Measurements from ENCODE around the gene MYCT1. TPM values are rescaled to one million over a fixed set of nuclear protein-coding genes. Genes with fewer than 3 reads are reported as not detected.
A peak's percentile ranks its signal among the peaks of the same experiment; 100 is the strongest.

Gene MYCT1
- total RNA-seq, result not detected
- not detected for polyA plus RNA-seq

GRCh38 chr6:152697634-152698033, at the start of gene MYCT1:
Gene MYCT1 (plus strand): TSS chr6:152697897. CDS start chr6:152697903, 6 bp downstream.
- Mint-ChIP-seq H3K4me1 (peaks cover 0 to 3% (median 0%) of the 10 kb centered on the region in 3 donors), H3K36me3 (no peaks in the 10 kb centered on the region), H3K9me3 (no peaks in the 10 kb centered on the region), H3K27ac (no peak within 1 kb of the TSS), H3K27me3 (peaks cover 19 to 46% of the 10 kb centered on the region in 2 donors), H3K4me3 (no peak within 1 kb of the TSS)
- no peaks in the 10 kb centered on the region for H3K36me3 ChIP-seq (ENCODE audit: insufficient read depth, low read length)
- ChIA-PET CTCF (no interaction called here), POLR2A (no interaction called here)
- no peaks in the 10 kb centered on the region for H3K9me3 ChIP-seq (ENCODE audit: low read length)
- DNase-seq, result no peak
- H3K4me3 ChIP-seq (ENCODE audit: low read length), result no peak within 1 kb of the TSS
- H3K27me3 ChIP-seq (ENCODE audit: insufficient read depth, low read length, poor library complexity, severe bottlenecking), result no peaks in the 10 kb centered on the region
- no peak within 1 kb of the TSS for H3K27ac ChIP-seq (ENCODE audit: low read depth, low read length)
- H3K4me1 ChIP-seq (ENCODE audit: insufficient read depth, low read length), result no peaks in the 10 kb centered on the region

- H3K4me1 Mint-ChIP-seq, result peaks cover 0 to under 1% (median 0%) of the 10 kb centered on the region in 3 donors
- H3K27me3 Mint-ChIP-seq, result peaks cover 10 to 17% of the 10 kb centered on the region in 2 donors
- Histone ChIP-seq H3K27me3 (ENCODE audit: insufficient read depth, low read length, poor library complexity, severe bottlenecking) (no peaks in the 10 kb centered on the region), H3K4me3 (ENCODE audit: low read length) (no peak overlapping the region), H3K27ac (ENCODE audit: low read depth, low read length) (no peak overlapping the region), H3K36me3 (ENCODE audit: insufficient read depth, low read length) (no peaks in the 10 kb centered on the region), H3K9me3 (ENCODE audit: low read length) (no peaks in the 10 kb centered on the region), H3K4me1 (ENCODE audit: insufficient read depth, low read length) (no peaks in the 10 kb centered on the region)
- ChIA-PET CTCF (interaction anchor here (1.2 to 1.7 kb wide), 3 partner anchors 9 to 96 kb away, joined by 3 to 4 read pairs (median 4); no protein-coding TSS in a partner anchor), POLR2A (no interaction called here)
- H3K36me3 Mint-ChIP-seq, result no peaks in the 10 kb centered on the region
- H3K9me3 Mint-ChIP-seq, result no peaks in the 10 kb centered on the region
- H3K27ac Mint-ChIP-seq, result no peak overlapping the region
- DNase-seq, result no peak
- no peak overlapping the region for H3K4me3 Mint-ChIP-seq
These were observed 49.6 kb upstream of the MYCT1 start for GRCh38 chr6:152648105-152648504.

GRCh38 chr6:152651986-152652385, 45.7 kb upstream of the MYCT1 start:
- Histone ChIP-seq H3K27me3 (ENCODE audit: insufficient read depth, low read length, poor library complexity, severe bottlenecking) (no peaks in the 10 kb centered on the region), H3K36me3 (ENCODE audit: insufficient read depth, low read length) (no peaks in the 10 kb centered on the region), H3K9me3 (ENCODE audit: low read length) (no peaks in the 10 kb centered on the region), H3K4me3 (ENCODE audit: low read length) (no peak overlapping the region), H3K27ac (ENCODE audit: low read depth, low read length) (no peak overlapping the region), H3K4me1 (ENCODE audit: insufficient read depth, low read length) (no peaks in the 10 kb centered on the region)
- no peak overlapping the region for H3K27ac Mint-ChIP-seq
- CTCF ChIA-PET, result no interaction called here
- DNase-seq, result no peak
- POLR2A ChIA-PET, result no interaction called here
- no peaks in the 10 kb centered on the region for H3K4me1 Mint-ChIP-seq
- H3K36me3 Mint-ChIP-seq, result no peaks in the 10 kb centered on the region
- no peaks in the 10 kb centered on the region for H3K9me3 Mint-ChIP-seq
- H3K4me3 Mint-ChIP-seq, result no peak overlapping the region
- H3K27me3 Mint-ChIP-seq, result peaks cover 7 to 17% of the 10 kb centered on the region in 2 donors

GRCh38 chr6:152661776-152662175, 35.9 kb upstream of the MYCT1 start:
- no peaks in the 10 kb centered on the region for H3K36me3 Mint-ChIP-seq
- Histone ChIP-seq H3K27me3 (ENCODE audit: insufficient read depth, low read length, poor library complexity, severe bottlenecking) (no peaks in the 10 kb centered on the region), H3K9me3 (ENCODE audit: low read length) (no peaks in the 10 kb centered on the region), H3K4me3 (ENCODE audit: low read length) (no peak overlapping the region), H3K27ac (ENCODE audit: low read depth, low read length) (no peak overlapping the region), H3K36me3 (ENCODE audit: insufficient read depth, low read length) (no peaks in the 10 kb centered on the region), H3K4me1 (ENCODE audit: insufficient read depth, low read length) (no peaks in the 10 kb centered on the region)
- CTCF ChIA-PET, result no interaction called here
- H3K27me3 Mint-ChIP-seq, result peaks cover 0 to 7% of the 10 kb centered on the region in 2 donors
- DNase-seq, result no peak
- H3K9me3 Mint-ChIP-seq, result peaks cover 0 to 2% (median 0%) of the 10 kb centered on the region in 5 donors
- H3K27ac Mint-ChIP-seq, result no peak overlapping the region
- H3K4me3 Mint-ChIP-seq, result no peak overlapping the region
- no peaks in the 10 kb centered on the region for H3K4me1 Mint-ChIP-seq
- POLR2A ChIA-PET, result no interaction called here

- Mint-ChIP-seq H3K4me1 (no peaks in the 10 kb centered on the region), H3K36me3 (no peaks in the 10 kb centered on the region), H3K27me3 (peaks cover 9 to 18% of the 10 kb centered on the region in 2 donors), H3K27ac (no peak overlapping the region), H3K9me3 (peaks cover 0 to 4% (median 0%) of the 10 kb centered on the region in 5 donors), H3K4me3 (no peak overlapping the region)
- Histone ChIP-seq H3K27ac (ENCODE audit: low read depth, low read length) (no peak overlapping the region), H3K4me3 (ENCODE audit: low read length) (no peak overlapping the region), H3K4me1 (ENCODE audit: insufficient read depth, low read length) (no peaks in the 10 kb centered on the region), H3K9me3 (ENCODE audit: low read length) (no peaks in the 10 kb centered on the region), H3K36me3 (ENCODE audit: insufficient read depth, low read length) (no peaks in the 10 kb centered on the region), H3K27me3 (ENCODE audit: insufficient read depth, low read length, poor library complexity, severe bottlenecking) (no peaks in the 10 kb centered on the region)
- no peak for DNase-seq
- CTCF ChIA-PET, result no interaction called here
- POLR2A ChIA-PET, result no interaction called here
These were observed 27.8 kb upstream of the MYCT1 start for GRCh38 chr6:152669895-152670294.

GRCh38 chr6:152671171-152671570, 26.5 kb upstream of the MYCT1 start:
- no peaks in the 10 kb centered on the region for H3K4me1 Mint-ChIP-seq

GRCh38 chr6:152673236-152673635, 24.5 kb upstream of the MYCT1 start:
- Mint-ChIP-seq H3K9me3 (peaks cover 0 to 2% (median 0%) of the 10 kb centered on the region in 5 donors), H3K4me1 (no peaks in the 10 kb centered on the region), H3K27ac (no peak overlapping the region), H3K4me3 (no peak overlapping the region), H3K36me3 (no peaks in the 10 kb centered on the region), H3K27me3 (peaks cover 14 to 22% of the 10 kb centered on the region in 2 donors)
- Histone ChIP-seq H3K27ac (ENCODE audit: low read depth, low read length) (no peak overlapping the region), H3K4me1 (ENCODE audit: insufficient read depth, low read length) (no peaks in the 10 kb centered on the region), H3K27me3 (ENCODE audit: insufficient read depth, low read length, poor library complexity, severe bottlenecking) (no peaks in the 10 kb centered on the region), H3K4me3 (ENCODE audit: low read length) (no peak overlapping the region), H3K9me3 (ENCODE audit: low read length) (no peaks in the 10 kb centered on the region), H3K36me3 (ENCODE audit: insufficient read depth, low read length) (no peaks in the 10 kb centered on the region)
- CTCF ChIA-PET, result interaction anchor here (0.6 kb wide), 1 partner anchor 275 kb away, joined by 3 read pairs; no protein-coding TSS in a partner anchor
- DNase-seq, result no peak
- POLR2A ChIA-PET, result no interaction called here

More at GRCh38 chr6:152671171-152671570, 26.5 kb upstream of the MYCT1 start:
- Mint-ChIP-seq H3K9me3 (peaks cover 0 to 4% (median 0%) of the 10 kb centered on the region in 5 donors), H3K27me3 (peaks cover 15 to 17% of the 10 kb centered on the region in 2 donors), H3K4me3 (no peak overlapping the region), H3K36me3 (no peaks in the 10 kb centered on the region), H3K27ac (peak overlapping the region in 1 of 8 donors; percentile 20)
- H3K27me3 ChIP-seq (ENCODE audit: insufficient read depth, low read length, poor library complexity, severe bottlenecking), result no peaks in the 10 kb centered on the region
- no peak overlapping the region for H3K27ac ChIP-seq (ENCODE audit: low read depth, low read length)
- DNase-seq, result no peak
- no peak overlapping the region for H3K4me3 ChIP-seq (ENCODE audit: low read length)
- CTCF ChIA-PET, result no interaction called here
- H3K36me3 ChIP-seq (ENCODE audit: insufficient read depth, low read length), result no peaks in the 10 kb centered on the region
- POLR2A ChIA-PET, result no interaction called here
- H3K9me3 ChIP-seq (ENCODE audit: low read length), result no peaks in the 10 kb centered on the region
- H3K4me1 ChIP-seq (ENCODE audit: insufficient read depth, low read length), result no peaks in the 10 kb centered on the region

GRCh38 chr6:152680151-152680550, 17.5 kb upstream of the MYCT1 start:
- H3K36me3 Mint-ChIP-seq, result no peaks in the 10 kb centered on the region
- no peaks in the 10 kb centered on the region for H3K36me3 ChIP-seq (ENCODE audit: insufficient read depth, low read length)
- H3K27me3 ChIP-seq (ENCODE audit: insufficient read depth, low read length, poor library complexity, severe bottlenecking), result no peaks in the 10 kb centered on the region
- peaks cover 10 to 13% of the 10 kb centered on the region in 2 donors for H3K27me3 Mint-ChIP-seq
- H3K27ac ChIP-seq (ENCODE audit: low read depth, low read length), result no peak overlapping the region
- H3K4me1 Mint-ChIP-seq, result no peaks in the 10 kb centered on the region
- ChIA-PET CTCF (interaction anchor here (1.0 kb wide), 1 partner anchor 37 kb away, joined by 4 read pairs; no protein-coding TSS in a partner anchor), POLR2A (no interaction called here)
- H3K4me3 Mint-ChIP-seq, result no peak overlapping the region
- H3K4me1 ChIP-seq (ENCODE audit: insufficient read depth, low read length), result no peaks in the 10 kb centered on the region
- H3K27ac Mint-ChIP-seq, result no peak overlapping the region
- H3K9me3 Mint-ChIP-seq, result no peaks in the 10 kb centered on the region
- DNase-seq, result no peak
- no peak overlapping the region for H3K4me3 ChIP-seq (ENCODE audit: low read length)
- no peaks in the 10 kb centered on the region for H3K9me3 ChIP-seq (ENCODE audit: low read length)
